NCI-H345 (cell line): ENCODE measurements around the gene FURIN.
"Not testable (repeated sequence)": the region's sequence is repeated elsewhere in the genome, so short reads cannot be mapped to it uniquely, and the experiment has no call there.

ENCODE experiments used
- DNase-seq: peaks from one replicate; lab custom pipeline; 2025; lab: John Stamatoyannopoulos, UW

FURIN gene

GRCh38 chr15:90868261-90868689 is at the start of gene FURIN:
Gene FURIN (plus strand): TSS chr15:90868588. CDS start chr15:90875741, 7,153 bp downstream.
- no peak for DNase-seq

GRCh38 chr15:90819390-90819789 is 49.0 kb upstream of the FURIN start:
- no peak for DNase-seq

GRCh38 chr15:90819850-90820249 is 48.5 kb upstream of the FURIN start:
- no peak for DNase-seq

GRCh38 chr15:90820481-90820880 is 47.9 kb upstream of the FURIN start:
- DNase-seq = no peak

GRCh38 chr15:90822204-90822955 is 46.0 kb upstream of the FURIN start:
- no peak for DNase-seq

- DNase-seq = no peak
Observed at GRCh38 chr15:90823455-90823974, 44.9 kb upstream of the FURIN start.

- DNase-seq = not testable (repeated sequence)
Observed at GRCh38 chr15:90825115-90825899, 43.1 kb upstream of the FURIN start.

GRCh38 chr15:90826206-90826885 is 42.0 kb upstream of the FURIN start:
- DNase-seq = not testable (repeated sequence)

GRCh38 chr15:90826886-90827435 is 41.4 kb upstream of the FURIN start:
- no peak for DNase-seq

GRCh38 chr15:90828111-90828510 is 40.3 kb upstream of the FURIN start:
- DNase-seq = no peak

- DNase-seq = no peak
Observed at GRCh38 chr15:90829126-90829525, 39.3 kb upstream of the FURIN start.

GRCh38 chr15:90829942-90830440 is 38.4 kb upstream of the FURIN start:
- DNase-seq = no peak

- DNase-seq = no peak
Observed at GRCh38 chr15:90834626-90835025, 33.8 kb upstream of the FURIN start.

GRCh38 chr15:90836296-90836871 is 32.0 kb upstream of the FURIN start:
- peak; percentile 29 for DNase-seq

- no peak for DNase-seq
Observed at GRCh38 chr15:90837094-90837493, 31.3 kb upstream of the FURIN start.

- no peak for DNase-seq
Observed at GRCh38 chr15:90838139-90838538, 30.2 kb upstream of the FURIN start.

- DNase-seq = no peak
Observed at GRCh38 chr15:90838544-90838943, 29.8 kb upstream of the FURIN start.

GRCh38 chr15:90839187-90840071 is 29.0 kb upstream of the FURIN start:
- DNase-seq = peak; percentile 6

- DNase-seq = no peak
Observed at GRCh38 chr15:90840157-90840855, 28.1 kb upstream of the FURIN start.

- DNase-seq = no peak
Observed at GRCh38 chr15:90840954-90841353, 27.4 kb upstream of the FURIN start.
